Adipocyte (in vitro differentiated cells): Measurements from ENCODE around the gene ABHD15.
A peak's percentile ranks its signal among the peaks of the same experiment; 100 is the strongest.

Experiments
- DNase-seq: peaks from one replicate; pipeline ENCODE4 v3.0.0-alpha.2; 2015; ENCODE audit warnings: low read depth
- H3K27me3 ChIP-seq: replicated peaks from 2 replicates; pipeline ENCODE4 v1.7.0; 2013; ENCODE audit warnings: mild to moderate bottlenecking, low read length, moderate library complexity; ENCODE audit not compliant: control insufficient read depth, insufficient read depth
- H3K36me3 ChIP-seq: 2 replicates; pipeline ENCODE4 v1.7.0; 2013; ENCODE audit warnings: low read length, mild to moderate bottlenecking, moderate library complexity; ENCODE audit not compliant: control insufficient read depth, insufficient read depth, severe bottlenecking
- H3K4me1 ChIP-seq: 2 replicates; pipeline ENCODE4 v1.7.0; 2013; ENCODE audit warnings: mild to moderate bottlenecking, low read length, moderate library complexity; ENCODE audit not compliant: control insufficient read depth, insufficient read depth
- H3K4me3 ChIP-seq: 2 replicates; pipeline ENCODE4 v1.7.0; 2013; ENCODE audit warnings: mild to moderate bottlenecking, low read length, moderate library complexity
- H3K9ac ChIP-seq: 2 replicates; pipeline ENCODE4 v1.7.0; 2013; ENCODE audit warnings: mild to moderate bottlenecking, low read length, moderate library complexity
- H3K9me3 ChIP-seq: 2 replicates; pipeline ENCODE4 v1.7.0; 2013; ENCODE audit warnings: mild to moderate bottlenecking, low read length, moderate library complexity; ENCODE audit not compliant: control insufficient read depth

Gene ABHD15, protein sequence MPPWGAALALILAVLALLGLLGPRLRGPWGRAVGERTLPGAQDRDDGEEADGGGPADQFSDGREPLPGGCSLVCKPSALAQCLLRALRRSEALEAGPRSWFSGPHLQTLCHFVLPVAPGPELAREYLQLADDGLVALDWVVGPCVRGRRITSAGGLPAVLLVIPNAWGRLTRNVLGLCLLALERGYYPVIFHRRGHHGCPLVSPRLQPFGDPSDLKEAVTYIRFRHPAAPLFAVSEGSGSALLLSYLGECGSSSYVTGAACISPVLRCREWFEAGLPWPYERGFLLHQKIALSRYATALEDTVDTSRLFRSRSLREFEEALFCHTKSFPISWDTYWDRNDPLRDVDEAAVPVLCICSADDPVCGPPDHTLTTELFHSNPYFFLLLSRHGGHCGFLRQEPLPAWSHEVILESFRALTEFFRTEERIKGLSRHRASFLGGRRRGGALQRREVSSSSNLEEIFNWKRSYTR

DNA sequence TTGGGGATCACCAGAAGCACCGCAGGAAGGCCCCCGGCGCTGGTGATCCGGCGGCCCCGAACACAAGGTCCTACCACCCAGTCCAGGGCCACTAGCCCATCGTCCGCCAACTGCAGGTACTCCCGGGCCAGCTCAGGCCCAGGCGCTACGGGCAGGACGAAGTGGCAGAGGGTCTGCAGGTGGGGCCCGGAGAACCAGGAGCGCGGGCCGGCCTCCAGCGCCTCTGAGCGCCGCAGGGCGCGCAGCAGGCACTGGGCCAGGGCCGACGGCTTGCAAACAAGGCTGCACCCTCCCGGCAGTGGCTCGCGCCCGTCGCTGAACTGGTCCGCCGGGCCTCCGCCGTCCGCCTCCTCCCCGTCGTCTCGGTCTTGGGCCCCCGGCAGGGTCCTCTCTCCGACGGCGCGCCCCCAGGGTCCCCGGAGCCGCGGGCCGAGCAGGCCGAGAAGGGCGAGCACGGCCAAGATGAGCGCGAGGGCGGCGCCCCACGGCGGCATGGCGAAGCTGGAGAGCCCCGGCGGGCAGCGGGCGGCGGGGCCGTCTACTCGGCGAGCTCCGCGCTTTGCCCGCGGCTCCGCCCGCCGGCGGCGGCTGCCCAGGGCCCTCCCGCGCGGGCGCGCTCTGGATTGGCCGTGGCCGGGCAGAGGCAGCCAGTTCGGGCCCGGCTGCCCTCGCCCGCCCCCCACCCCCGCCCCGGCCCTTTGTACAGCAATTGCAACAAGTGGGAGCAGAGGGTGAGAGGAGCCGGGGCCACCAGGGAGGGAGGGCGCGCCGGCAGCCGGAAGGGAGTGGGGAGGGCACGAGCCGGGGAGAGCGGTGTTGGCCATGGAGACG is at the start of gene ABHD15:
Gene ABHD15, minus strand, starts transcription at position 565 of the 831 bp plus-strand sequence. Its CDS starts 71 bp downstream, at position 494.
- Histone ChIP-seq H3K9me3 (no peaks in the 10 kb centered on the region), H3K36me3 (peaks cover 36% of the 10 kb centered on the region), H3K9ac (peak within 1 kb of the TSS; percentile 94), H3K4me3 (peak within 1 kb of the TSS; percentile 92), H3K4me1 (peaks cover 38% of the 10 kb centered on the region), H3K27me3 (no peaks in the 10 kb centered on the region)
- peak; percentile 93 for DNase-seq

- H3K9me3 ChIP-seq, result no peaks in the 10 kb centered on the region
- H3K36me3 ChIP-seq, result no peaks in the 10 kb centered on the region
- H3K9ac ChIP-seq, result peak overlapping the region; percentile 19
- peaks cover 23% of the 10 kb centered on the region for H3K4me1 ChIP-seq
- peak; percentile 97 for DNase-seq
- H3K27me3 ChIP-seq, result no peaks in the 10 kb centered on the region
- peak overlapping the region; percentile 53 for H3K4me3 ChIP-seq
These were observed 48.9 kb upstream of the ABHD15 start for GRCh38 chr17:29615492-29616299.

- Histone ChIP-seq H3K4me3 (peak overlapping the region; percentile 53), H3K9me3 (no peaks in the 10 kb centered on the region), H3K36me3 (no peaks in the 10 kb centered on the region), H3K27me3 (no peaks in the 10 kb centered on the region), H3K9ac (peak overlapping the region; percentile 19), H3K4me1 (peaks cover 23% of the 10 kb centered on the region)
- DNase-seq, result peak; percentile 37
These were observed 48.2 kb upstream of the ABHD15 start for GRCh38 chr17:29615048-29615385.

- Histone ChIP-seq H3K4me3 (peak overlapping the region; percentile 53), H3K36me3 (no peaks in the 10 kb centered on the region), H3K9ac (peak overlapping the region; percentile 19), H3K9me3 (no peaks in the 10 kb centered on the region), H3K4me1 (peaks cover 23% of the 10 kb centered on the region), H3K27me3 (no peaks in the 10 kb centered on the region)
- DNase-seq, result no peak
These were observed 47.7 kb upstream of the ABHD15 start for GRCh38 chr17:29614349-29615047.

- Histone ChIP-seq H3K9me3 (no peaks in the 10 kb centered on the region), H3K36me3 (no peaks in the 10 kb centered on the region), H3K4me1 (peaks cover 23% of the 10 kb centered on the region), H3K9ac (peak overlapping the region; percentile 75), H3K27me3 (no peaks in the 10 kb centered on the region), H3K4me3 (peak overlapping the region; percentile 59)
- no peak for DNase-seq
These were observed 47.0 kb upstream of the ABHD15 start for GRCh38 chr17:29613856-29614255.

- H3K27me3 ChIP-seq, result no peaks in the 10 kb centered on the region
- no peaks in the 10 kb centered on the region for H3K36me3 ChIP-seq
- H3K4me3 ChIP-seq, result peak overlapping the region; percentile 59
- peak overlapping the region; percentile 75 for H3K9ac ChIP-seq
- peak; percentile 90 for DNase-seq
- H3K9me3 ChIP-seq, result no peaks in the 10 kb centered on the region
- H3K4me1 ChIP-seq, result peaks cover 23% of the 10 kb centered on the region
These were observed 46.6 kb upstream of the ABHD15 start for GRCh38 chr17:29613352-29613837.

DNA sequence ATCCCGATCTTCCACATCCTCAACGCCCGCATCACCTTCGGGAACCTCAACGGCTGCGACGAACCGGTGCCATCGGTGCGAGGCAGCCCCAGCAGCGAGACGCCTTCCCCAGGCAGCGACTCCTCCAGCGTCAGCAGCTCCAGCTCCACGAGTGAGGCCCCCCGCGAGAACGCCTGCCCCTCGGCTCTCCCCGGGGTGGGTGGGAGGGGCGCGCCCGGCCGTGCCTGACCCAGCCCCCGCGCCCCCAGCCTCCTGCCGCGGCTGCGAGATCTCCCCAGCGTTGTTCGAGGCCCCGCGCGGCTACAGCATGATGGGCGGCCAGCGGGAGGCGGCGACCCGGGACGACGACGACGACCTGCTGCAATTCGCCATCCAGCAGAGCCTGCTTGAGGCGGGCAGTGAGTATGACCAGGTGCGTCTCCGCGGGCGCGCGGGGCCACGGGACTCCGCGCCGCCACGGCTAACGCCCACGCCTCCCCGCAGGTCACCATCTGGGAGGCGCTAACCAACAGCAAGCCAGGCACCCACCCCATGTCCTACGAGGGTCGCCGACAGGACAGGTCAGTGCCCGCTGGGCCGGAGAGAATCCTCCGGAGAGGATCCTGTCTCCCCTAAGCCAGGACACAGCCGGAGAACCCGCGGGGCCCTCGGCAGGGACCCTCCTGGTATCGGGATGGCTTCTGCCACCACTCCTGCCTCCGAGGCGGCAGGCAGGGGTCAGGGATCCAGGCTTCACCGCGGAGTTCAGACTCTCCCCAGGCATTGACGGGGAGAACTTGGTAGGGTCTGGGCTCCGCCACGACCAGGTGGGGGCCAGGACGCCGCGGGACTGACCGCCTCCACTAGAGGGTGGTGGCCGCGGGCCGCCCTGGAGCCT is 45.8 kb upstream of the ABHD15 start:
- Histone ChIP-seq H3K4me1 (peaks cover 23% of the 10 kb centered on the region), H3K9ac (no peak overlapping the region), H3K4me3 (no peak overlapping the region), H3K9me3 (no peaks in the 10 kb centered on the region), H3K36me3 (no peaks in the 10 kb centered on the region), H3K27me3 (no peaks in the 10 kb centered on the region)
- no peak for DNase-seq

DNA sequence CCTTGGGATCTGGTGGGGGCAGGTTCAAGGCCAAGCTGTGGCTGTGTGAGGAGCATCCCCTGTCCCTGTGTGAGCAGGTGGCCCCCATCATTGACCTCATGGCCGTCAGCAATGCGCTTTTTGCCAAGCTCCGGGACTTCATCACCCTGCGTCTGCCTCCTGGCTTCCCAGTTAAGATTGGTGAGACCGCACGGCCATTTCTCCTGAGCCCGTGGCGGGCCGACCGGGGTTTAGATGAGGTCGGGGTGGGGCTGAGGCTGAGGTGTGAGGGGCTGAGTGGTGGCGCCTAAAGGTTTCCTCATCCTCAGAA is 45.2 kb upstream of the ABHD15 start:
- DNase-seq, result no peak
- Histone ChIP-seq H3K4me3 (no peak overlapping the region), H3K4me1 (peaks cover 19% of the 10 kb centered on the region), H3K9me3 (no peaks in the 10 kb centered on the region), H3K36me3 (no peaks in the 10 kb centered on the region), H3K27me3 (no peaks in the 10 kb centered on the region), H3K9ac (no peak overlapping the region)

DNA sequence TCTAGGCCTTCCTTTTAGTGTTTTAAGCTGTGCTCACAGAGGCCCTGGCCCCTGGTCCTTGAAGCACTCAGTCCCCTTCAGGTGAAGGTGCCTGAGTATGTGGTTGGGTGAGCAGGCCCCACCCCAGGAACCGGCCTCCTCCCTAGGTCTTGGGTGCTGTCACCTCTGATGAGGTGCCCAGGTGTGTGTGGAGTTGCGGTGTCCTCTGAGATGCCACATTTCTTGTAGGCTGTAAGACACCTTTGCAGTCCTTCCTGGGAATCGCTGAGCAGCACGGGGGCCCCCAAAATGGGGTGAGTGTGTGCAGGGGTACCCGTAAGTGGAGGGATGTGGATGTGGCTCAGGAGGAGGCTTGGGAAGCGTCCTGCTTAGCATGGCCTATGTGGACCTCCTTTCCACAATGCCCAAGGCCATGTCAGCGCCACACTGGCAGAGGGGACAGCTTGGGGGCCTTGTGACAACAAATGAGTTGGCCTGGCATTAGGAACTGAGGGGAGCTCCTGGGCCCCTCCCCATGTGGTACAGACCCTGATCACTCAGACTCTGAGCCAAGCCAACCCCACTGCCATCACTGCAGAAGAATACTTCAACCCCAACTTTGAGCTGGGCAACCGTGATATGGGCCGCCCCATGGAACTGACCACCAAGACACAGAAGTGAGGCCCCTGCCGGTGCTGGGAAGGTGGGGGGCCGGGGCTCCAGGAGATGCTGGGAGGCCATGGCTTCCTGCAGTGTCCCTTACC is 44.7 kb upstream of the ABHD15 start:
- no peak for DNase-seq
- no peaks in the 10 kb centered on the region for H3K36me3 ChIP-seq
- no peaks in the 10 kb centered on the region for H3K9me3 ChIP-seq
- H3K4me3 ChIP-seq, result no peak overlapping the region
- no peak overlapping the region for H3K9ac ChIP-seq
- peaks cover 19% of the 10 kb centered on the region for H3K4me1 ChIP-seq
- H3K27me3 ChIP-seq, result no peaks in the 10 kb centered on the region
